GM19023 (cell line): ENCODE results near the gene PKP1.

Experiments used
- ATAC-seq: cut with Tn5 transposase; IDR thresholded peaks from one replicate; pipeline ENCODE4 v1.9.1; 2021; ENCODE audit warnings: mild to moderate bottlenecking, moderate library complexity; ENCODE audit not compliant: unreplicated experiment

The PKP1 gene

DNA sequence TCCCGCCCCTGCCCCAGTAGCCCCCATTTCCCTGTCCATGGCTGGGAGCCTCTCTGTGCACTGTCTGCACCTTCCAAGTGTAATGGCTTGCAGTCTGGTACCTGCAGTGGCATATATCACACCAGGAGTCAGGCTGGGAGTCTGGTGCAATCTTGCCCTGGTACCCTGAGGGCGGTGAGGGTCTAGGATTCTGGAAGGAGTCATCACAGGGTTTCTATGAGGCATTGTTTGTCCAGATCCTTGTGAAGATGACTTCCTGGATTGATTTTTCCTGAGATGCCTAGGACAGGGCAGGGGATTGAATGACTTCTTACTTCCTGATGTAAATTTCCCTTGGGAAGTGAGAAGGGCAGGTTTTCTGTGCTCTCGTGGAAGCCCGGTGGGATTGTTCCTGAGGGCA lies 5.9 kb upstream of the PKP1 start:
- no peak for ATAC-seq

GRCh38 chr1:201279313-201279712 lies 4.0 kb upstream of the PKP1 start:
- ATAC-seq, result no peak

DNA sequence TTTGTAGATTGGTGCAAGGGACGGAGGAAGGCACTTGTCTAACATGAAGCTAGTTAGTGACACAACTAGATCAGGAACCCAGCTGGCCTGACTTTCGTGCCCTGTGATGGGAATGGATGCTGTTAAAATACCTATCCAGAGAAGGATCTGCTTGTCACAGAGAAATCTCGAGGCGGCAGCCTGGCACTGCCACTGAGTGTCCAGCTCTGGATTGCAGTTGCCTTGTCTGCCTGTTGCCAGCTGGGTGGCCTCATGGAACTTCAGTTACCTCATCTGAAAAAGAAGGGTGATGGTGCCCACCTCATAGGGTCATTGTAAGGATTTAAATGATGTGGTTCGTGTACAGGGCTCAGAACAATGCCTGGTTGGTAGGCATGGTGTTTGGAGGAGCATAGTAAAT lies 2.4 kb upstream of the PKP1 start:
- no peak for ATAC-seq

GRCh38 chr1:201281573-201281972 lies 1.7 kb upstream of the PKP1 start:
- ATAC-seq, result no peak

- ATAC-seq, result no peak
Measured at GRCh38 chr1:201282216-201282615, 1.1 kb upstream of the PKP1 start.

DNA sequence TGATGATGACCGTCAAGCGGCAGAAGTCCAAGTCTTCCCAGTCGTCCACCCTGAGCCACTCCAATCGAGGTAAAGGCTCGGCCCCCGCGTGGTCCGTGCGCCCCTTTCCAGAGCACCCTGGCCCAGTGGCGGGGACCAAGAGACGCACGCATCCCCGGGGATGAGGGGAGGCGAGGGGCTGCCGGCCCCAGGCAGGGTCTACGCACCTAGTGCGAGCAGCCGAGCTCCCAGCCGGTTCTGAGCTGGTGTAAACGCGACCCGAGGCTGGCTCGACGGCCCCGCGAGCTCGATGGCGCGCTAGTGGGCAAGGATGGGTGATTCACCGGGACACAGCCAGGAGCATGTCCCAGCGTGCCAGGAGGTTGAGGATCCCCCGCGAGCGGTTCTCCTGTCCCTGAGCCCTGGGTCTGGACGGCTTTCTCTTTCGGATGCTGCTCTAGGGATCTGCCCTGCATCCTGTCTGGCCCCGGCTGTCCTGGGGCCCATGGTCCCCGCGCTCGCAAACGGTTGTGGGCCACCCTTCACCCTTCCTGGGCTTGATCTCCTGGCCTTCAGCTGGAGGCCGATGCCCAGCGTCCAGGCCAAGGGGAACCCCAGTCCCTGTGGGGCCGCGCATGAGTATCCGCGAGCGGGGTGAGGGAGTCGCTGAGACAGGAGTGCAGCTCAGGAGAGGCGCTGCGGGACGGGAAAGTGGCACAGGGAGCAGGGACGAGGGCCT lies 689 bp downstream of the PKP1 start:
- no peak for ATAC-seq

GRCh38 chr1:201284636-201285035 lies 1.3 kb downstream of the PKP1 start:
- ATAC-seq, result no peak

- no peak for ATAC-seq
Measured at GRCh38 chr1:201285846-201286245, 2.5 kb downstream of the PKP1 start.

GRCh38 chr1:201286445-201286844 lies 3.1 kb downstream of the PKP1 start:
- no peak for ATAC-seq

GRCh38 chr1:201288007-201288406 lies 4.7 kb downstream of the PKP1 start:
- no peak for ATAC-seq

GRCh38 chr1:201288765-201289164 lies 5.5 kb downstream of the PKP1 start:
- no peak for ATAC-seq

DNA sequence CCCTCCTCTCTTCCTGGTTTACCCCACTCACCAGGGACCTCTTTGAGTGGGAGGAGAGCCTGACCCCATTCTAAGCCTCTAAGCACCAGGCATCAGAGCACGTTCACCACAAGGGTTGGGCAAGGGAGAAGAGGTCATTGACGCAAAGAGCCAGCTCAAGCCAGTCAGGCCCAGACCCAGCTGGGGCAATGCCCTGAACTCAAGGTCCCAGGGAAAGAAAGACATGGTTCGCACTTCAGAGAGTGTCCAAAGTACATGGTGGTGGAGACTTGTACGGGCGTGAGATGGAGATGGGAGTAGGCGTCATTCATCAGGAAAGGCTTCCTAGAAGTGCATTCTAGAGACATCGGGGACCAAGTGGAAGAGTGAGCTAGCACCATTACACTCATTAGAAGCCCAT lies 7.2 kb downstream of the PKP1 start:
- no peak for ATAC-seq

GRCh38 chr1:201291916-201292315 lies 8.6 kb downstream of the PKP1 start:
- ATAC-seq, result no peak

DNA sequence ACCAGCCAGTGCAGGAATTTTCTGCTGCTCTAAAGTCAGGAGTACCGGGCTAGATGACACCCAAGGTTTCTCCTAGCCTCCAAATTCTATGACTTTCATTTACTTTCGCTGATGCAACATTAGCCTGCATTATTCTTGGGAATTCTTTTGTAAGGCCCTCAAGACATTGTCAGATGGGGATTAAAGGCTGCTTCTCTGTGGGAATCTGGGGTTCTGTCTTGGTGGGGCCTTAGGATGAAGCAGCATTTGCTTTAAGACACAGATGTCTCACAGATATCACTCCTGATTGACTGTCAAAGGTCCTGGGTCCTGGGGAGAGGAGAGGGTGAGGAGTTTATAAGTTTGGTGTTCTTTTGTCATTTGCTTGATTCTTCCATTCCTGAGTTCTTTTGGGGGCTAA lies 11.6 kb downstream of the PKP1 start:
- ATAC-seq, result no peak

DNA sequence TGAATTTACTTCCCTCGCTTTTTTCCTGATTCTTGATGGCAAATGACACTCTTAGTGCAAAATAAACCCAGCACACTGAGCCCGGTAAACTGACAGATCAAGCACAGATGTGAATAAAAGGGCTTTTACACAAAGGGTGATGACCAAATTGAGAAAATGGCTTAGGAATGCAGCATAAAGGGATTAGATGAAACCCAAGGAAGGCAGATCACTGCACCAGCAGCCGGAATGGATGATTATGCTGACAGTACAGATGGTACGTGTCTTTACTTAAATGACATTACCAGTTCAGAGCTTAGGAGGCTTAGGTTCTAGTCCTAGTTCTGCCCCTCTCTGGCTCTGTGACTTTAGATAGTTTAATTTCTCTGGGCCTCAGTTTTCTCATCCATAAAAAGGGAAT lies 12.0 kb downstream of the PKP1 start:
- no peak for ATAC-seq

DNA sequence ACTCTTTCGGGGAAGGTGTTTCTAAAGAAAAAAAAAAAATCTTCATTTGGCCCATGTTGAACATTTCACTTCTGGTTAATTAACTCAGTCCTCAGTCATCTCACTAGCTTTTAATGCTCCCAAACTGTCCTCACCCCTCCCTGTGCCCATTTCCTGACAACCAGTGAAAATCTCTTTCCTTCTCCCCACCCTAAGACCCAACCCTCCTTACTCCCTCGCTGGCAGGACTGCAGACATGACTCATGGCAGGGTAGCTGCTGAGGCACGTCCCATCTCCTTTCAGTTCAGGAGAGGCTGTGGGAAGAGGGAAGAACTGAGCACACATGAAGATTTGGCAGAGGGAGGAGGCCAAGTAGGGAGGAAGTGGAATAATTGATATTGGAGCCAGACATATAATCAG lies 12.6 kb downstream of the PKP1 start:
- no peak for ATAC-seq

- no peak for ATAC-seq
Measured at GRCh38 chr1:201296352-201296751, 13.0 kb downstream of the PKP1 start.

- ATAC-seq, result no peak
Measured at GRCh38 chr1:201298396-201299381, 15.4 kb downstream of the PKP1 start.

DNA sequence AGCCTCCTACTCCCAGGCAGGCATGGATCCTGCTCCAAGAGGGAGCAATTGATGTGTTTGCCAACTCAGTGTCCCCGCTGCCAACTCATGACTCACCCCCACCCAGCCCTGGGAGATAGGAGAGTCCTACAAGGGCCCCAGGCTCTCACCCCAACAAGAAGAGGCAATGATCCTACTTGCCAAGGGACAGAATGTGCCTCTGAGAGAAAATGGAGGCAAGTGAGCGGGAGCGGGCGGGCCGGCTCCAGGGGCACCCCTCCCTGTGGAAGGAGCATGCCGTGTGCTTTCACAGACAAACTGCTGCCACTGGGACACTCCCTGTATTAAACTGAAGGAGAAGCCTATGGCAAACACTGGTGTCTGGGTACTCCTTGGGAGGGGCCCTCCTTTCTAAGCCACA lies 16.7 kb downstream of the PKP1 start:
- no peak for ATAC-seq

GRCh38 chr1:201300641-201301040 lies 17.3 kb downstream of the PKP1 start:
- ATAC-seq, result no peak

DNA sequence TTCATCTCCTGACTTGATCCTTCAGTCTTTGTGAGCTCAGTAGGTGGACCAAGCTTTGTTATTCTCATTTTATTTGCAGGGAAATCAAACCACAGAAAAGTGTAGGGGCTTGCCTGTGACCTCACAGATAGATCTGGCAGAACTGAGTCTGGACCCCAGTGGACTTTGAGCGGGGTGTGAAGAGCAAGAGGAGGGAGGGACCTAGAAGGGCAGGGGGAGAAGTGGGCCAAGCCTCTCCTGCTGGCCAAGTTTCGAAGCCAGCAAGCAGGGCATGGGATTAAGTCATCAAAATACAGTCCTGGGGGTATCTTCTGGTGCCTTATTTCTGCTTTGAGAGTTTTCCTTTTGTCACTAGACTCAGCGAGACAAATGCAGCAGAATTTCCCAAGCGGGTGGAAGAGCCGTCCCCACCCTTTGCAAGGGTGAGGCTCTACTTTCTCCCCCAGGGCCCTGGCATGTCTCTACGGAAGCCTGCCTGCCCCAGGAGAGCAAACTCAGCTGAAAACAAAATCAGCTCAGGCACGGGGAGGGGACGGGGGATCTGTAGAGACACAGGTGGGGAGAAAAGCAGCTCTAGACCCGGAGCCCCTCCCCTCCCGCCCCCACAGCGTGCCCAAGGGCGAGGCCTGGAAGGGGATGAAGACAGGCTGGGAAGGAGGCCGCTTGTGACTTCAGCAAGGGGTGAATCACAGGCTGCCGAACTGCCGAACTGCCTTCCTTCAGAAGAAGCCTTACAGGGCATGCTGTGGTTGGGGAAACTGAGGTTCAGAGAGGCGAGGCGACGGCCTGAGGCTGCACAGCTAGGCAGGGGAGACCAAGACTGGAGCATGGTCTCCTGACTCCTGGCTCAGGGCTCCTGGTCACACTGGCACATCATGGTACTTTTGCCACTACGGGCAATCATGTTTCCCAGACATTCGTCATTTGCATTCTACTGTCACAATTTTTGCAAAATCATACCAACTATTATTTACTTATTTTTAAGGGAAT lies 19.2 kb downstream of the PKP1 start:
- ATAC-seq, result no peak
